NCI-H1930 (cell line): ENCODE results near the gene ADGRB2.

ENCODE experiments used
- DNase-seq, 2 experiments: peaks; one replicate each; lab custom pipeline; 2025; lab: John Stamatoyannopoulos, UW

The ADGRB2 gene

GRCh38 chr1:31763671-31764311 is 349 bp downstream of the ADGRB2 start:
- DNase-seq, result no peak

- DNase-seq, result peak; percentile 56 to 73
These were observed 1.1 kb downstream of the ADGRB2 start for GRCh38 chr1:31762726-31763670.

GRCh38 chr1:31762323-31762722 is 1.8 kb downstream of the ADGRB2 start:
- DNase-seq, result no peak

- DNase-seq, result no peak
These were observed 2.3 kb downstream of the ADGRB2 start for GRCh38 chr1:31761883-31762282.

- DNase-seq, result peak in 1 of 2 experiments; percentile 13
These were observed 3.4 kb downstream of the ADGRB2 start for GRCh38 chr1:31760471-31761470.

GRCh38 chr1:31759298-31760023 is 4.7 kb downstream of the ADGRB2 start:
- DNase-seq, result no peak

- no peak for DNase-seq
These were observed 5.3 kb downstream of the ADGRB2 start for GRCh38 chr1:31758823-31759222.

GRCh38 chr1:31757989-31758388 is 6.2 kb downstream of the ADGRB2 start:
- DNase-seq, result no peak

- DNase-seq, result no peak
These were observed 6.9 kb downstream of the ADGRB2 start for GRCh38 chr1:31757204-31757679.

- no peak for DNase-seq
These were observed 7.6 kb downstream of the ADGRB2 start for GRCh38 chr1:31756578-31756977.

- no peak for DNase-seq
These were observed 8.2 kb downstream of the ADGRB2 start for GRCh38 chr1:31755850-31756492.

GRCh38 chr1:31755197-31755611 is 8.9 kb downstream of the ADGRB2 start:
- no peak for DNase-seq

GRCh38 chr1:31754397-31754796 is 9.7 kb downstream of the ADGRB2 start:
- DNase-seq, result no peak

GRCh38 chr1:31753707-31754349 is 10.3 kb downstream of the ADGRB2 start:
- DNase-seq, result no peak

GRCh38 chr1:31752952-31753475 is 11.1 kb downstream of the ADGRB2 start:
- no peak for DNase-seq

- no peak for DNase-seq
These were observed 11.9 kb downstream of the ADGRB2 start for GRCh38 chr1:31752258-31752657.

- DNase-seq, result no peak
These were observed 12.3 kb downstream of the ADGRB2 start for GRCh38 chr1:31751822-31752241.

- DNase-seq, result no peak
These were observed 13.2 kb downstream of the ADGRB2 start for GRCh38 chr1:31750858-31751510.
